GM21576 (cell line): ENCODE results near the gene PPM1N.

Experiments
- ATAC-seq: cut with Tn5 transposase; IDR thresholded peaks from one replicate; pipeline ENCODE4 v1.9.1; 2021; ENCODE audit warnings: mild to moderate bottlenecking, moderate library complexity; ENCODE audit not compliant: unreplicated experiment

The PPM1N gene

DNA sequence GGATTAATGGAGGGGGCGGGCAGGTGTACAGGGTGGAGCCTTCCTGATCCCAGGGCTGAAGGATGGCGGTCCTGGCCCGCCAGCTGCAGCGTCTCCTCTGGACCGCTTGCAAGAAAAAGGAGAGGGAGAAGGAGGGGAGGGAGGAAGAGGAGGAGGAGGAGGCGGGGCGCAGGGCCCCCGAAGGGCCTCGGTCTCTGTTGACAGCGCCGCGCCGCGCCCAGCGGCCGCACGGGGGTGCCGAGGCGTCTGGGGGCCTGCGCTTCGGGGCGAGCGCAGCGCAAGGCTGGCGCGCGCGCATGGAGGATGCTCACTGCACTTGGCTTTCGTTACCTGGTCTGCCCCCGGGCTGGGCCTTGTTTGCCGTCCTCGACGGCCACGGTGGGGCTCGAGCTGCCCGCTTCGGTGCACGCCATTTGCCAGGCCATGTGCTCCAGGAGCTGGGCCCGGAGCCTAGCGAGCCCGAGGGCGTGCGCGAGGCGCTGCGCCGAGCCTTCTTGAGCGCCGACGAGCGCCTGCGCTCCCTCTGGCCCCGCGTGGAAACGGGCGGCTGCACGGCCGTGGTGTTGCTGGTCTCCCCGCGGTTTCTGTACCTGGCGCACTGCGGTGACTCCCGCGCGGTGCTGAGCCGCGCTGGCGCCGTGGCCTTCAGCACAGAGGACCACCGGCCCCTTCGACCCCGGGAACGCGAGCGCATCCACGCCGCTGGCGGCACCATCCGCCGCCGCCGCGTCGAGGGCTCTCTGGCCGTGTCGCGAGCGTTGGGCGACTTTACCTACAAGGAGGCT, at the start of gene PPM1N:
Gene PPM1N, plus strand, starts transcription at position 33 of the 785 bp plus-strand sequence. Its CDS starts 30 bp downstream, at position 63.
- ATAC-seq: no peak

- ATAC-seq: no peak
These were observed 49.4 kb upstream of the PPM1N start for GRCh38 chr19:45448887-45449299.

DNA sequence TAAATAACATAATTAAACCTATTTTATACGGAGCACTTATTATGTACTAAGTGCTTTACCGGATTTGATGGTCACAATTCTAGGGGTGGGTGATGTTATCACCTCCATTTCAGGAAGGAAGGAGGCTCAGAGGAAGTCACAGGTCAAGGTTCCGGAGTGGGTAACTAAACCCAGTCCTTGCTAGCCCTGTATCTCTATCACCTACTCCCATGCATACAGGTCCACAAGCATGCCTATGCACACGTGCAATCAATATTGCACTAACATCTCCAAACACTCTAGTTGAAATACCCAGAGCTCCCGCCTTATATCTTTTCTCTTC, 48.3 kb upstream of the PPM1N start:
- no peak for ATAC-seq

DNA sequence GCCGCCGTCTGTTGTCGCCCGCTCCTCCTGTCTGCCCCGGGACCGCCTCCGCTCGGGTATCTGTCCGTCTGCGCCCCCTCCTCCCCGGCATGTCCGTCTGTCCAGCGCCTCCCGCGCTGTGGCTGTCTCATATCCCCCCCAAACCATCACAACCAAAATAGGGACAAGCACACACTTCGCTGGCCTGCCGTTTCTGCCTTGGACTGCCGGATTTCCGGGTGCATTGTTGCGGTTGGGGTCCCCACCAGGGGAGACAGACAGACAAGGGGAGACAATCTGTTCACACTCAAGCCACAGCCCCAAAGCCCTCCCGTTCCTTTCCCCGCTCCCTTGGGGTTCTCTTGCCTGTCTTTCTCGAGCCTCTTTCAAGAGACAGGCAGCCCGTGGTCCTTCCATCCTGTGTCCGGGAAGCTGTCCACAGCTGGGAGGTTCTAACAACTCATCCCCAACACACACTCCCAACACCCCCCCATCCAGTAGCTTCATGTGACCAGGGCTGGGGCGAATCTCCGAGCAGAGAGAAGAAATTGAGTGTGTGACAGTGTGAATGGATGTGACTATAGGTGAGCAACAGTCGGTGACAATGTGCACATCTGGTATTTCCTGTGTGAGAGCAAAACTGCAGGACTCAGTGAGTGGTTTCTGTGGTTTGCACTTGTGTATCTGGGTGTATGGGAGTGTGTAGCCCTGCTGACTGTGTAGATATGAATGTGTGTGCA, 47.0 kb upstream of the PPM1N start:
- peak; percentile 13 for ATAC-seq

DNA sequence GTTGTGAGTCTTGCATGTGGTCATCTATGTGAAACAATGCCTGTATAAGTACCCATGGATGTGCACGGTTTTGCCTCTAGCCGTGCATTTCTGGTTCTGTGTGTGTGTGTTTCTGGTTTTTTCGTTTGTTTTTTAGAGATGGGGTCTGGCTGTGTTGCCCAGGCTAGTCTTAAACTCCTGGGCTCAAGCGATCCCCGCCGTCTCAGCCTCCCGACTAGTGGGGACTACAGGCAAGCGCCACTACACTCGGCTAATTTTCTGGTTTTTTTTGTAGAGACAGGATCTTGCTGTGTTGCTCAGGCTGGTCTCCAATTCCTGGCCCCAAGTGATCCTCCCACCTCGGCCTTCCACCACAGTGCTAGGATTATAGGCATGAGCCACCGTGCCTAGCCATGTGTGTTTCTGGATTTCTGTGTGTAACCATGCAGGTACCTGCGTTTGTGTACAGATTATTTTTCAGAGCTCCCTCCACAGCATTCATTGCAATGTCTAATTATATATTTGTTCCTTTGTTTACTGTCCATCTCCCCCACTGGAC, 46.3 kb upstream of the PPM1N start:
- ATAC-seq: no peak

GRCh38 chr19:45455707-45456499, 42.3 kb upstream of the PPM1N start:
- ATAC-seq: no peak

- ATAC-seq: no peak
These were observed 41.8 kb upstream of the PPM1N start for GRCh38 chr19:45456500-45456815.

DNA sequence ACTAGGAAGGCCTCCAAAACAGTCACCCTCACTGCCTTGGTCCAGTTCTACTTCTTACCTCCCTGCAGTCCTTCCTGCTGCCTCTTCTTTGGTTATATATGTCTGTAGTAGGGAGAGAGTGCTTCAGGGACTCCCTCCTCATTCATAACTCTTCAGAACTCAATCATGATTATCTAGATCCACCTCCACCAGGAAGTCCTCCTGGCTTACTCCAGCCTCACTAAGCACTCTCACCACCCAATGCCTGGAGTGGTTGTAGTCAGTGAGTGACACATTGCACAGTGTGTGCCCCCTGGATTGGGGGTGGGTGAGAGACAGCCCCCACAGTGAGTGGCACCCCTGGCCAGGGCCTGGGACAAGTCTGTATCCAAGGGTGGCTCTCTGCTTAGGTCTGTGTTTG, 40.5 kb upstream of the PPM1N start:
- ATAC-seq: no peak

- no peak for ATAC-seq
These were observed 37.4 kb upstream of the PPM1N start for GRCh38 chr19:45460807-45461347.

GRCh38 chr19:45462174-45462573, 36.1 kb upstream of the PPM1N start:
- no peak for ATAC-seq

GRCh38 chr19:45463241-45463640, 35.0 kb upstream of the PPM1N start:
- no peak for ATAC-seq

DNA sequence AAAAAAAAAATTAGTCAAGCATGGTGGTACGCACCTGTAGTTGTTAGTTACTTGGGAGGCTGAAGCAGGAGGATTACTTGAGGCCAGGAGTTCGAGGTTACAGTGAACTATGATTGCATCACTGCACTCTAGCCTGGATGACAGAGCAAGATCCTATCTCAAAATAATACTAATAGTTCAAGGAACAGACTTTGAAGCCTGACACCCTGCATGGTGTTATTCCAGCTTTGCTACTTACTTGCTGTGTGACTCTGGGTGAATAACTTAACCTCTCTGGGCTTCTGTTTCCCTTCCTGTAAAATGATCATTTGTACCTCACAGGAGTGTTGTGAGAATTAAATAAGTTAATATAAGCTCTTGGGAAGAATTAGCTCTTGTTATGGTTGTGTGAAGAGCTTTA, 34.0 kb upstream of the PPM1N start:
- ATAC-seq: no peak

DNA sequence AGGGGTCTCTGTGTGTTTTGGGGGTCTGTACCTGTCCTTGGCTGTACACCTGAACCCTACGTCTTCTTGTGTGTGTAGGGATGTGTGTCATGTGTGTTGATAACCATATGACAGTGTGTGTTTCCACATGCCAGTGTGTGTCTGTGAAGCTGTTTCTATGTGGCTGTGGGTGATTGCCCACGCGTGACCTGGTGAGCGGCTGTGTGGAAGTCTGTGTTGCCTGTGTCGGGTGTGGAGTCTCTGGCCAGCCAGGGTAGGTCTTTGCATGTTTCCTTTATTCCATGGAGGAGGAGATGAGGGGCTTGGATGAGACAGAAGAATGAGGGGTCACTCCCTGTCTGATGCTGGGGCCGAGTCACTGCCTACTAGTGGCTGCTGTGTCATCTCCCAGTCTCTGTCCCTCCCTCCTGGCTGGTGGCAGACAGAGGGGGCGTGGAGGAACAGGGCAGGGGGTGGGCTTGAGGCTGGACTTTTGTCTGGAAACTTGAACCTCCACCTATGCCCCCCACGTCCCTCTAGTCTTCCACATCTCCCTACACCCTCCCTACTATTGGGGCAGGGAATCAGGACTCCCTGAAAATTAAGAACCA, 33.3 kb upstream of the PPM1N start:
- ATAC-seq: no peak

GRCh38 chr19:45467115-45467455, 31.2 kb upstream of the PPM1N start:
- ATAC-seq: no peak

DNA sequence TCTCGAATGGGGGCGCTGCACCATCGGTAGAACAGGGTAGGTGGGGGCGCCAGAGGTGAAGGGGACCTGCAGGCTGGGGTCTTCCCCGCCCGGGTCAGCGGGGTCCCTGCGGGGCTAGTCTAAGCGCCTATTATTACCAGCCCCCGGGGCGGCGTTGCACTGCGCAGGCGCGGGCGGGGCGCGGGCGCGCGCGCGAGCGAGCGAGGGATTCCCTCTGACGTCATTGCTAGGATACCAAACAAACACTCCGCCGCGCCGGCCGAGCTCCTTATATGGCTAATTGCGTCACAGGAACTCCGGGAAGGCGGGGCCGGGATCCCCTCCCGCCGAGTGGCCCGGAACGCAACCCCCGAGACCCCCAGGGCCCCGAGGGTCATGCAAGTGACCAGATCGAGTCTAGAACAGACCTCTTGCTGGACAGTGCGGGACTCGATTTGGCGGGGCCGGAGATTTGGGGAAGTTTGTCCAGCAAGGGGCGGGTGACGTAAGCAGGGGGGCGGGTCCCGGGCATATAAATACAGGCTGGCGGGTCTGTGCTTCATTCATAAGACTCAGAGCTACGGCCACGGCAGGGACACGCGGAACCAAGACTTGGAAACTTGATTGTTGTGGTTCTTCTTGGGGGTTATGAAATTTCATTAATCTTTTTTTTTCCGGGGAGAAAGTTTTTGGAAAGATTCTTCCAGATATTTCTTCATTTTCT, 30.6 kb upstream of the PPM1N start, which contains the start of gene FOSB:
Gene FOSB, plus strand, starts transcription at position 541 of the 703 bp plus-strand sequence. CDS start 591 bp downstream, outside the sequence.
- peak; percentile 45 for ATAC-seq

DNA sequence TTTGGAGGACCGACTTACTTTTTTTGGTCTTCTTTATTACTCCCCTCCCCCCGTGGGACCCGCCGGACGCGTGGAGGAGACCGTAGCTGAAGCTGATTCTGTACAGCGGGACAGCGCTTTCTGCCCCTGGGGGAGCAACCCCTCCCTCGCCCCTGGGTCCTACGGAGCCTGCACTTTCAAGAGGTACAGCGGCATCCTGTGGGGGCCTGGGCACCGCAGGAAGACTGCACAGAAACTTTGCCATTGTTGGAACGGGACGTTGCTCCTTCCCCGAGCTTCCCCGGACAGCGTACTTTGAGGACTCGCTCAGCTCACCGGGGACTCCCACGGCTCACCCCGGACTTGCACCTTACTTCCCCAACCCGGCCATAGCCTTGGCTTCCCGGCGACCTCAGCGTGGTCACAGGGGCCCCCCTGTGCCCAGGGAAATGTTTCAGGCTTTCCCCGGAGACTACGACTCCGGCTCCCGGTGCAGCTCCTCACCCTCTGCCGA, 30.0 kb upstream of the PPM1N start:
- ATAC-seq: no peak

DNA sequence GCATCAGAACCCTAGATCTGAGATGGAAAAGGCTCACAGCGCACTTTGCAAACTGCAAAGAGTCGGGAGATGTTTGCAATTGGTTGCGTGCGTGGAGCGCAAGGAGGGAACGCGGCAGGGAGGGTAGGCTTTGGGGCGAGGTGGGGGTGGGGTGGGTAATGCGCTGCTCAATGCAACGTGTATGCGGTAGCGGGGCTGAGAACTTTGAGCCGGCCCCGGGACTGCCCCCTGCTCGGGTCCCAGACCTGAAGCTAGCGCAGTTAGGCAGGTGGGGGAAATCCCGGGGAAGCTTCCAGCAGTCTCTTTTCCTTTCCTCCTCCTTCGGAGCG, 29.5 kb upstream of the PPM1N start:
- ATAC-seq: peak; percentile 11

GRCh38 chr19:45469132-45469944, 28.9 kb upstream of the PPM1N start:
- ATAC-seq: peak; percentile 50
